Tibial nerve (tissue), 4 donors: ENCODE measurements around the gene PAQR7. TPM values are rescaled to one million over a fixed set of nuclear protein-coding genes. Genes with fewer than 3 reads are reported as not detected.

ENCODE experiments used
- DNase-seq, 2 donors: peaks; one replicate each; pipeline ENCODE4 v3.0.0-alpha.2; 2019; ENCODE audit warnings: low spot score in 2 of 2
- H3K27ac ChIP-seq, 4 donors: fragments of 200-600 bp; sonication (generic) in 3 of 4; one replicate each; pipeline ENCODE4 v1.5.1; 2017 to 2019; ENCODE audit warnings: mild to moderate bottlenecking in 1 of 4
- H3K27me3 ChIP-seq, 2 donors: fragments of 200-600 bp; sonication (generic) in 1 of 2; one replicate each; pipeline versions ENCODE4 v1.5.1 to v1.6.0; 2017 to 2019
- H3K36me3 ChIP-seq, 3 donors: fragments of 200-600 bp; sonication (generic); one replicate each; pipeline ENCODE4 v1.5.1; 2018 to 2019
- H3K4me1 ChIP-seq, 4 donors: fragments of 200-600 bp; sonication (generic) in 3 of 4; one replicate each; pipeline ENCODE4 v1.5.1; 2017 to 2019
- H3K4me3 ChIP-seq, 4 donors: fragments of 200-600 bp; sonication (generic) in 3 of 4; one replicate each; pipeline ENCODE4 v1.5.1; 2017 to 2019; ENCODE audit warnings: mild to moderate bottlenecking in 1 of 4, moderate library complexity in 1 of 4
- H3K9me3 ChIP-seq, 4 donors: fragments of 200-600 bp; sonication (generic) in 3 of 4; one replicate each; pipeline ENCODE4 v1.5.1; 2017 to 2019
- CTCF ChIP-seq, 5 experiments: fragments of 200-600 bp in 3 of 5; fragments of 450-650 bp in 2 of 5; sonication (generic) in 3 of 5; IDR thresholded peaks; one replicate each; pipeline ENCODE4 v1.5.1; 2016 to 2019; ENCODE audit warnings: antibody characterized with exemption in 5 of 5, mild to moderate bottlenecking in 3 of 5, moderate library complexity in 2 of 5
- EP300 ChIP-seq, 2 donors: sonication (generic); formaldehyde crosslinking; IDR thresholded peaks; one replicate each; pipeline ENCODE4 v1.6.1; 2017; ENCODE audit warnings: antibody characterized with exemption in 2 of 2, mild to moderate bottlenecking in 1 of 2
- POLR2A ChIP-seq, 2 donors: fragments of 450-650 bp; IDR thresholded peaks; one replicate each; pipeline ENCODE4 v1.6.1; 2017; ENCODE audit warnings: antibody characterized with exemption in 2 of 2, mild to moderate bottlenecking in 2 of 2, moderate library complexity in 2 of 2
- WGBS, 2 donors: methylation state at CpG; one replicate each; pipeline ENCODE4 v1.1.5; 2018; 5-methylcytosine and 5-hydroxymethylcytosine counted together
- total RNA-seq, 4 donors: library from RNA; depleted of rRNA; stranded (reverse); fragments of >200 nt; gene quantifications; one replicate each; pipeline ENCODE4 v1.1.0, GENCODE V29; 2016

The PAQR7 gene
- total RNA-seq, 4 donors from 2014 or later = 5.4 to 8.7 (median 7.5) TPM

GRCh38 chr1:25912076-25912831 lies 36.7 kb upstream of the PAQR7 start:
- peaks cover 0 to under 1% (median 0%) of the 10 kb centered on the region in 4 donors for H3K4me1 ChIP-seq
- no peak for DNase-seq
- TF ChIP-seq CTCF (IDR thresholded peaks at IDR 0.05) = no peak
- TF ChIP-seq POLR2A (IDR thresholded peaks at IDR 0.05) = no peak
- TF ChIP-seq EP300 (IDR thresholded peaks at IDR 0.05) = no peak
- no peaks in the 10 kb centered on the region for H3K36me3 ChIP-seq
- H3K4me3 ChIP-seq = no peak overlapping the region
- WGBS, 2 donors = 81 to 85% methylated on average over 5 of the region's 5 CpGs
- no peak overlapping the region for H3K27ac ChIP-seq
- H3K9me3 ChIP-seq = no peaks in the 10 kb centered on the region
- H3K27me3 ChIP-seq = no peaks in the 10 kb centered on the region

- Histone ChIP-seq H3K27ac (no peak overlapping the region), H3K4me3 (no peak overlapping the region), H3K36me3 (no peaks in the 10 kb centered on the region), H3K4me1 (peaks cover 0 to 12% (median 4%) of the 10 kb centered on the region in 4 donors), H3K27me3 (no peaks in the 10 kb centered on the region), H3K9me3 (no peaks in the 10 kb centered on the region)
- TF ChIP-seq POLR2A (IDR thresholded peaks at IDR 0.05) (no peak), CTCF (IDR thresholded peaks at IDR 0.05) (no peak), EP300 (IDR thresholded peaks at IDR 0.05) (no peak)
- no peak for DNase-seq
Measured at GRCh38 chr1:25911162-25911561, 35.7 kb upstream of the PAQR7 start.

GRCh38 chr1:25909040-25909439 lies 33.5 kb upstream of the PAQR7 start:
- Histone ChIP-seq H3K27me3 (no peaks in the 10 kb centered on the region), H3K36me3 (no peaks in the 10 kb centered on the region), H3K9me3 (no peaks in the 10 kb centered on the region), H3K27ac (peak overlapping the region in 2 of 4 donors; percentile 6 to 42), H3K4me1 (peaks cover 0 to 26% (median 12%) of the 10 kb centered on the region in 4 donors), H3K4me3 (no peak overlapping the region)
- no peak for TF ChIP-seq EP300 (IDR thresholded peaks at IDR 0.05)
- no peak for TF ChIP-seq CTCF (IDR thresholded peaks at IDR 0.05)
- TF ChIP-seq POLR2A (IDR thresholded peaks at IDR 0.05) = no peak
- WGBS, 2 donors = 28 to 34% methylated on average over 10 of the region's 10 CpGs
- DNase-seq = no peak

- Histone ChIP-seq H3K4me1 (peaks cover 0 to 34% (median 15%) of the 10 kb centered on the region in 4 donors), H3K27ac (peak overlapping the region in 2 of 4 donors; percentile 96 to 97), H3K4me3 (no peak overlapping the region), H3K27me3 (no peaks in the 10 kb centered on the region), H3K36me3 (peaks cover 0 to 2% (median 0%) of the 10 kb centered on the region in 3 donors), H3K9me3 (no peaks in the 10 kb centered on the region)
- WGBS, 2 donors = 69 to 83% methylated on average over 1 of the region's 1 CpG
- TF ChIP-seq POLR2A (IDR thresholded peaks at IDR 0.05) (no peak), EP300 (IDR thresholded peaks at IDR 0.05) (no peak), CTCF (IDR thresholded peaks at IDR 0.05) (no peak)
- DNase-seq = no peak
Measured at GRCh38 chr1:25908161-25908560, 32.7 kb upstream of the PAQR7 start.

- 56 to 62% methylated on average over 6 of the region's 6 CpGs for WGBS, 2 donors
- H3K4me3 ChIP-seq = no peak overlapping the region
- peaks cover 0 to 40% (median 16%) of the 10 kb centered on the region in 4 donors for H3K4me1 ChIP-seq
- no peak for DNase-seq
- H3K9me3 ChIP-seq = no peaks in the 10 kb centered on the region
- TF ChIP-seq POLR2A (IDR thresholded peaks at IDR 0.05) (no peak), CTCF (IDR thresholded peaks at IDR 0.05) (no peak), EP300 (IDR thresholded peaks at IDR 0.05) (no peak)
- no peaks in the 10 kb centered on the region for H3K27me3 ChIP-seq
- peaks cover 0 to 6% (median 0%) of the 10 kb centered on the region in 3 donors for H3K36me3 ChIP-seq
- peak overlapping the region in 2 of 4 donors; percentile 96 to 97 for H3K27ac ChIP-seq
Measured at GRCh38 chr1:25907601-25908000, 32.1 kb upstream of the PAQR7 start.
